ENCODE data around the gene CERS6. TPM values are rescaled to one million over a fixed set of nuclear protein-coding genes. Genes with fewer than 3 reads are reported as not detected.

The CERS6 gene
- total and polyA plus RNA-seq, 2 of the 8 experiments (the other 6 are each of a cell fraction or from before 2014, with no cell fraction given) = 6.8 to 28.2 TPM

- H3K14ac ChIP-seq (ENCODE audit: insufficient read length) = no peak overlapping the region
- H4K20me1 ChIP-seq (replicated peaks in 1 of 2; ENCODE audit: control insufficient read depth in 1 of 2, insufficient read depth in 2 of 2, low read length in 2 of 2) = no peaks in the 10 kb centered on the region
- H2BK12ac ChIP-seq (ENCODE audit: low read depth, low read length) = no peak overlapping the region
- no peaks in the 10 kb centered on the region for H3K4me1 ChIP-seq (replicated peaks in 1 of 4; ENCODE audit: control insufficient read depth in 3 of 4, insufficient read depth in 4 of 4, low read length in 3 of 4)
- 94% methylated on average over 1 of the region's 1 CpG; no CpG with 5 or more reads in 1 of the 2 experiments for WGBS, 2 experiments (ENCODE audit: extremely low coverage in 1 of 2, insufficient coverage in 1 of 2, insufficient read length in 1 of 2, insufficient replicate concordance in 2 of 2, low coverage in 1 of 2, low lambda C conversion rate in 2 of 2, missing lambda C conversion rate in 1 of 2)
- H4K91ac ChIP-seq (replicated peaks; ENCODE audit: insufficient read length, low read length) = no peak overlapping the region
- H3K18ac ChIP-seq (ENCODE audit: extremely low read depth, low read length) = no peak overlapping the region
- H2AK5ac ChIP-seq (ENCODE audit: low read depth, low read length) = no peak overlapping the region
- H3K4me3 ChIP-seq (ENCODE audit: extremely low read depth in 1 of 4, insufficient read depth in 2 of 4, low read depth in 3 of 4, low read length in 4 of 4) = no peak overlapping the region
- H2BK120ac ChIP-seq (replicated peaks; ENCODE audit: low read depth, low read length) = no peak overlapping the region
- H3K79me1 ChIP-seq (ENCODE audit: low read depth, low read length) = no peaks in the 10 kb centered on the region
- POLR2A ChIA-PET (ENCODE audit: partially characterized antibody) = no interaction called here
- no peak overlapping the region for H3K56ac ChIP-seq (replicated peaks; ENCODE audit: insufficient read length, low read depth, low read length)
- no peak overlapping the region for H2BK20ac ChIP-seq (ENCODE audit: low read length)
- H3K27me3 ChIP-seq (replicated peaks in 1 of 4; ENCODE audit: control insufficient read depth in 3 of 4, extremely low read depth in 1 of 4, insufficient read depth in 3 of 4, low read length in 3 of 4) = no peaks in the 10 kb centered on the region
- H4K8ac ChIP-seq (ENCODE audit: extremely low read depth, insufficient read depth, low read length) = no peak overlapping the region
- H3K27ac ChIP-seq (ENCODE audit: low read depth, low read length) = no peak overlapping the region
- H2BK15ac ChIP-seq (ENCODE audit: low read length) = no peak overlapping the region
- no peaks in the 10 kb centered on the region for H3K23me2 ChIP-seq (ENCODE audit: low read depth, low read length)
- H3K79me2 ChIP-seq (ENCODE audit: control insufficient read depth in 1 of 2, insufficient read depth in 2 of 2, low read length in 2 of 2) = no peaks in the 10 kb centered on the region
- TF ChIP-seq CTBP2 (IDR thresholded peaks at IDR 0.05; ENCODE audit: borderline replicate concordance, insufficient read depth, insufficient read length, low read length) = no peak
- TF ChIP-seq RAD21 (IDR thresholded peaks at IDR 0.05 in 1 of 2, conservative IDR thresholded peaks at IDR 0.05 in 1 of 2; ENCODE audit: low read depth in 2 of 2, low read length in 2 of 2) = no peak
- TF ChIP-seq ASH2L (IDR thresholded peaks at IDR 0.05; ENCODE audit: low read length) = no peak
- TF ChIP-seq POU5F1 (IDR thresholded peaks at IDR 0.05; ENCODE audit: low read depth, low read length) = no peak
- TF ChIP-seq HDAC2 (IDR thresholded peaks at IDR 0.05; ENCODE audit: borderline replicate concordance in 1 of 2, low read depth in 2 of 2, low read length in 2 of 2) = no peak
- no peak for TF ChIP-seq KDM5A (IDR thresholded peaks at IDR 0.05; ENCODE audit: low read length)
- no peak for TF ChIP-seq MAFK (IDR thresholded peaks at IDR 0.05; ENCODE audit: low read depth, low read length)
- TF ChIP-seq USF2 (IDR thresholded peaks at IDR 0.05; ENCODE audit: low read length) = no peak
- TF ChIP-seq RNF2 (IDR thresholded peaks at IDR 0.05; ENCODE audit: borderline replicate concordance, low read depth, low read length, missing control alignments, poor library complexity, severe bottlenecking) = no peak
- TF ChIP-seq, protein P1, sequence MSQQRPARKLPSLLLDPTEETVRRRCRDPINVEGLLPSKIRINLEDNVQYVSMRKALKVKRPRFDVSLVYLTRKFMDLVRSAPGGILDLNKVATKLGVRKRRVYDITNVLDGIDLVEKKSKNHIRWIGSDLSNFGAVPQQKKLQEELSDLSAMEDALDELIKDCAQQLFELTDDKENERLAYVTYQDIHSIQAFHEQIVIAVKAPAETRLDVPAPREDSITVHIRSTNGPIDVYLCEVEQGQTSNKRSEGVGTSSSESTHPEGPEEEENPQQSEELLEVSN (IDR thresholded peaks at IDR 0.05) = no peak
- H3K4me2 ChIP-seq (ENCODE audit: insufficient read depth in 1 of 2, low read depth in 2 of 2, low read length in 2 of 2) = no peak overlapping the region
- FAIRE-seq (no peak), DNase-seq (ENCODE audit: low read depth in 1 of 2, low spot score in 2 of 2) (no peak)
- no peak overlapping the region for H3K4ac ChIP-seq (replicated peaks; ENCODE audit: insufficient read length, low read depth, low read length)
- H3K36me3 ChIP-seq (ENCODE audit: control insufficient read depth in 2 of 4, insufficient read depth in 4 of 4, low read length in 3 of 4) = peaks cover 0 to 3% (median 0%) of the 10 kb centered on the region in 4 experiments; a peak in 2 of 8 replicates
- H3K9me3 ChIP-seq (ENCODE audit: insufficient read depth in 2 of 2, low read depth in 1 of 2, low read length in 1 of 2) = no peaks in the 10 kb centered on the region
- no peak overlapping the region for H2BK5ac ChIP-seq (ENCODE audit: low read depth, low read length)
- no peak overlapping the region for H3K23ac ChIP-seq (ENCODE audit: insufficient read length)
- H2AFZ ChIP-seq (ENCODE audit: low read length) = no peak overlapping the region
- CTCF ChIA-PET (ENCODE audit: partially characterized antibody) = interaction anchor here (1.0 to 2.6 kb wide), 6 partner anchors 9 to 344 kb away, joined by 3 to 9 read pairs (median 4); no protein-coding TSS in a partner anchor
- no peak overlapping the region for H3K9ac ChIP-seq (replicated peaks in 1 of 4; ENCODE audit: extremely low read depth in 1 of 4, low read depth in 3 of 4, low read length in 3 of 4)
- no peak overlapping the region for H4K5ac ChIP-seq (ENCODE audit: insufficient read length, low read depth, low read length)
These were observed 235.1 kb downstream of the CERS6 start for GRCh38 chr2:168691221-168691620.
